Measurements from ENCODE around the gene CA10.

The CA10 gene

GRCh38 chr17:52047086-52047485 is 111.4 kb downstream of the CA10 start:
- no peak for DNase-seq (ENCODE audit: low read depth)

DNA sequence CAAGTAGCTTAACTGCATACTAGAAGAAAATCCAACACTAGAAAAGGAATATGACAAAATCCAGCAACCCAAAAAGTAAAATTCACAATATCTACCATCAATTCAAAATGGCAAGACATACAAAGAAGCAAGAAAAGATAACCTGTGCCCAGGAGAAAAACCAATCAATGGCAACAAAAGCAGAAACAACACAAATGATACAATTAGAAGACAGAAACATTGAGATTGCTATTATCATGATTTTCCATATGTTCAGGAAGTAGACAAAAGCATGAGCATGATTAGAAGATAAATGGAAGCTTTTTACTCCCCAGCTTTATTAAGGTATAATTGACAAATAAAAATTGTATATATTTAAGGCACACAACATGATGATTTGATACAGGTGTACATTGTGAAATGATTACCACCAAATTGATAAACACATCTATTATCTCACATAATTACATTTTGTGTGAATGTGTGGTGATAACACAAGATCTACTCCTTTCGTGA is 117.3 kb downstream of the CA10 start:
- DNase-seq (ENCODE audit: low read depth), result no peak

GRCh38 chr17:52036416-52036815 is 122.1 kb downstream of the CA10 start:
- DNase-seq (ENCODE audit: low read depth), result no peak

GRCh38 chr17:52035336-52035915 is 123.1 kb downstream of the CA10 start:
- no peak for DNase-seq (ENCODE audit: low read depth)

DNA sequence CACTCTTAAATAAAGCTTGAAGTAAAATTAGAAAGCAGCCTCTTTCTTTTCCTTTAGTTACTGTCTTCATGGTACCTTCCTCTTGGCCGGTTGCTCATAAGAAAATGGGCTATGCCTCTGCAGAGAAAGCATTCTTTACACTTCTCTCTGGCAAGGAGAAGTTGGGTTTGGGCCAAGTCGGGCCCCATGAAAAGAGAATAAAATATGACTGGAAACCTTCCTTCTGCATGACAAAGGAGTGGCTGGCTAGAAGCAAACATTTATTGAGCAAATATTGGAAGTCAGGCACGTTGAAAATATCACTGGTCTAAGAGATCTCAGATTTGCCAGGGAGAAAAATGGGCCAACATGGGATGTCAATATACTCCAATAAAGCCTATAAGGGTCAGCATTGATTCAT is 126.1 kb downstream of the CA10 start:
- no peak for DNase-seq (ENCODE audit: low read depth)

DNA sequence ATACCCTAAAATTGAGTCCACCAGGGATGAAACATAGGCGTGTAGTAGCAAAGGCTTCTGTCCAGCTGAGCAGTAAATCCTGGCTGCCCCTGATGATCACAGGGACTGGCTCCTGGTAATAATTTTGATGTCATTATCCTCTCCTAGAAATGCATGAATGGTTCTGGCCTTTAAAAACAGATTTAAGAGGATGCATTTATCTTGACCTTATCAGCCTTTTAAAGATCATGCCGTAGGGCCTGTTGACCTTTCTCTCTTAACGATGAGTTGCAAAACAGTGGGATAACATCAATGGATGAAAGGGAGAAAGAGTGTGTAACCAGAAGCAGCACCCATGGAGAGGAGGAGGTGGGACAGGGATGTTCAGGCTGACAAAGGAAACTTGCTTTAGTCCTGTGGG is 128.5 kb downstream of the CA10 start:
- DNase-seq (ENCODE audit: low read depth), result no peak

- no peak for DNase-seq (ENCODE audit: low read depth)
These were observed 130.8 kb downstream of the CA10 start for GRCh38 chr17:52027620-52028295.

DNA sequence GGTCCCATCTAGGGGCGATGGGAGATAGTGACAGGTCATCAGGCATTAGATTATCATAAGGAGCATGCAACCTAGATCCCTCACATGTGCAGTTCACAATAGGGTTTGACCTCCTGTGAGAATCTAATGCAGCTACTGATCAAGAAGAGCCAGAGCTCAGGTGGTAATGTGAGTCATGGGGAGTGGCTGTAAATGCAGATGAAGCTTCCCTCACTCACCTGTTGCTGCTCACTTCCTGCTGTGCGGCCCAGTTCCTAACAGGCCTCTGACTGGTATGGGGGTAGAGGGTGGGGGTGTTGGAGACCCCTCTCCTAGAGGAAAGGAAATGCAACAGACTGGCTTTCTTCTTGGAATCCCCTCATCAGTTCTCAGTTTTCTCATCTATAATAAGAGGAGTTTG is 131.4 kb downstream of the CA10 start:
- DNase-seq (ENCODE audit: low read depth), result no peak

DNA sequence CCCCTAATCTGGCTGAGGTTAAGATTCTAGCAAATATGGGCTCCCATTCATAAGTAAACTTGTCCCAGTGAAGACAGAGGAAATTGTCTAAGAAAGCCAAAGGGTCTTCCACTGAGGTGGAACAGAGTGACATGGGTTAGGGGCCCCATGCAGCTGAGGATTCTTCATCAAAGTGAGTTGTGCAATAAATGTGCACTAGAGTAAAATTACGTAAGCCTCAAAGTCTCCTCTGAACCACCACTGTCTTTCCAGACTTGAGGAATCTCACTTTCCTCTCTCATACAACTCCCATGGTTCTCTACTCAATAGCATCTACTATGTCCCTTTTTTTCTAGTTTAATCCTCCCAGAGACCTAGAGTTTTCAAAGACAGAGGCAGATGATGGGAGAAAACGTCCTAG is 132.4 kb downstream of the CA10 start:
- DNase-seq (ENCODE audit: low read depth), result no peak

GRCh38 chr17:52025236-52025635 is 133.3 kb downstream of the CA10 start:
- DNase-seq (ENCODE audit: low read depth), result no peak

- DNase-seq (ENCODE audit: low read depth), result no peak
These were observed 134.1 kb downstream of the CA10 start for GRCh38 chr17:52024300-52024870.

DNA sequence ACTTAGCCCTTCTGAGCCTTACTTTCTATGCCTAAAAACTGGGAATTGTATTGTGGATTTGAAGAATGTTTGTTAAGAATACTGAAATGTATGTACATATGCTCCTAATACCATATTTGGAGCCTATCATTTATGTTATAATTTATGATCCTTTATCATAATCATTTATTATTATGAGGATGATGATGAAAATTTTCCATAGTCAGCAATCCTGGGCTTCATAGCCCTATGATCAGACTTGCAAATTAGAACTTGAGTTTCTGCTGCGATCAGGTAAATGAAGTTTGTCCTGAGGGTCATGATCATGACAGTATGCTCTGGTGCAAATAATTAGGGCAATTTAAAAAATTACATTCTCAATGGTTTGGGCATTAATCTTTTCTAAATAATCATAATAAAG is 147.4 kb downstream of the CA10 start:
- DNase-seq (ENCODE audit: low read depth), result no peak

DNA sequence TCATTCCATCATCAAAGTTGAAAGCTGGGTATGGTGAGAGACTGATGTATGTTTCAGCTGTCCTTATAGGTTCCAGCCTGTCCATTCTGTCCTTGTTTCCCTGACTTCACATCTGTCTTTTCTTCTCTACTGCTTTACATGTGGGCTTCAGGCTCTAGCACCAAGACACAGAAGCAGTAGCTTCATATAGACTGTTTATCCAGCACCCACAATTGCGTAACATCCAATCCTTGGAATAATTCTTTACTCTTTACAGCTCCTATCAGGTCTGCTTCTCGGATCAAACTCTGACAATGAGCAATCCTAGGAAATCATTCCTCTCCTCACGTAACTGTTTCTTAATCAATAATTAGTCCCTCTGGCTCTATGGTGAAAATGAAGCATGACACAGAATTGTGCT is 158.9 kb downstream of the CA10 start:
- no peak for DNase-seq (ENCODE audit: low read depth)

- DNase-seq (ENCODE audit: low read depth), result no peak
These were observed 160.8 kb downstream of the CA10 start for GRCh38 chr17:51997723-51998122.

DNA sequence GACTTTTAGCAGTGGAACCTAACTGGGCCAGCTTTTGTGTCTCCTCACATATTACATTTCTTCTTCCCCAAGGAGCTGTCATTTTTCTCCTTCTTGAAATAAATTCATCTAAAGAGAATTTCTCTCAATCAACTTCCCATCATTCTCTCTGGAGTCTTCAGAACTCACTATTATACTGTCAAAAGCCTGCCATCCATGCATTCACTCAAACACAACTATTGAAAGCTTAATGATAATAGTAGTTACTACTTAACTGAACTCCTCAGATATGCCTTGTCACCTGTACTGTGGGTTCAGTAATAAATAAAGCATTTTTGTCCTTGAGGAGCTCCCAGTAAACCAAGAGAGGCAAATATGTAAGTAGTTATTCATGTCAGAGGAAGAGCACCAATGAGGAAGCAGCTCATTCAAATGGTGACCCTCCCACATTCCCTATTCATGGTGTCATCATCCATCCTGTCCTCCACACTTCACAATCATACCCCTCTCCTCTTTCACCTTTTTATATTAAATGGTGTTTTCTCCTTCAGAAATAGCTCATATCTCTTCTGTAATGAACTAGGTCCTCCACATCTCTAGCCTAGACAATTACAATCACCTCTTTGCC is 162.6 kb downstream of the CA10 start:
- no peak for DNase-seq (ENCODE audit: low read depth)

- no peak for DNase-seq (ENCODE audit: low read depth)
These were observed 165.6 kb downstream of the CA10 start for GRCh38 chr17:51992864-51993416.

DNA sequence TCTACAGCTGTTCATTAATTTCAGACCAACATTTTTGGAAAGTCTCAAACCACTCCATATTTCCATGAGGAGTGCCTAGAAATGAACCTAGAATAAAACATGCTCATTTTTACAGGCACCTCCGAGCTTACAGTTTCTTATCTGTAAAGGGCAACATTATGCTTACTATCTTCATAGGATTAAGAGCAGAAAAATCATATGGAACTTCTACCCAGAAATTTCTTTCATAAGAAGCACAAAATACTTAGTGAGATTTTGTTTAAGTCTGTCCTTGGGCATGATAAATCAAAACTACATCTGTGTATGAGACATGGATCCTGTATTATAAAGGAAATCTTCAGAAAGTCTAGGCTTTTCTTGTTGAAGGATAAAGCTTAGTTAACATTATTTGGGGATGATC is 187.4 kb downstream of the CA10 start:
- no peak for DNase-seq (ENCODE audit: low read depth)

DNA sequence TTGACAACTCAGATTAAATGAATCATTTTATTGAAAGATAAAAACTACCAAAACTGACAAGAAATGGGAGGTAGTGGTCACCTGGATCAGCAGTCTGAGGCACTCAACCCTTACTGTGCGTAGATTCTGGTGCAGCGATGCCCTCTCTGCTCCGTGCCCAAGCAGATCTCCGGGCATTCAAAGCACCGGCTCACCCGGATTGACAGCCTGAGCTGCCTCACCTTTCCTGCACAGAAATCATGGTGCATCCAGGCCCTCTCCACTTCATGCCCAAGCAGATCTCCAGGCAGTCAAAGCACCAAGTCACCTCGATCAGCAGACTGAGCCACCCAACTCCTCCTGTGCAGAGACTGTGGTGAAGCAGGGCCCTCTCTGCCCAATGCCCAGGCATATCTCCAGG is 196.8 kb downstream of the CA10 start:
- DNase-seq (ENCODE audit: low read depth), result no peak

DNA sequence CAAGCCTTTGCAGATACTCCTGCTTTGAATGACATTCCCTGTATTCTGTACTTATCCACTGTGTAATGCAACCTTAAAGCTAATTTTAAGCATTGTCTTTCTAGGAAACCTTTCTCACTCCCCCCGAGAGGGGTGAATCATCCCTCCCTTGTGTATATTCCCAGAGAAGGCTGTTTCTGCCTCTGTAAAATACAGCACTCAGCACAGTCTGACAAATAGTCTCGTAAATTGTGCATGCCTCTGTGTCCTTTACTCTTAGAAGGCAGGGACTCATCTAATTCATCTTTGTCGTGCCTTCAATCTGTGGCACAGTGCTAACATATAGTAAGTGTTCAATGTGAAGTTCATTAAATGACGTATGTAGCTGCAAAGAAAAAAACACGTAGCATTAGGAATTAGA is 200.7 kb downstream of the CA10 start:
- no peak for DNase-seq (ENCODE audit: low read depth)

- no peak for DNase-seq (ENCODE audit: low read depth)
These were observed 203.3 kb downstream of the CA10 start for GRCh38 chr17:51955245-51955644.

DNA sequence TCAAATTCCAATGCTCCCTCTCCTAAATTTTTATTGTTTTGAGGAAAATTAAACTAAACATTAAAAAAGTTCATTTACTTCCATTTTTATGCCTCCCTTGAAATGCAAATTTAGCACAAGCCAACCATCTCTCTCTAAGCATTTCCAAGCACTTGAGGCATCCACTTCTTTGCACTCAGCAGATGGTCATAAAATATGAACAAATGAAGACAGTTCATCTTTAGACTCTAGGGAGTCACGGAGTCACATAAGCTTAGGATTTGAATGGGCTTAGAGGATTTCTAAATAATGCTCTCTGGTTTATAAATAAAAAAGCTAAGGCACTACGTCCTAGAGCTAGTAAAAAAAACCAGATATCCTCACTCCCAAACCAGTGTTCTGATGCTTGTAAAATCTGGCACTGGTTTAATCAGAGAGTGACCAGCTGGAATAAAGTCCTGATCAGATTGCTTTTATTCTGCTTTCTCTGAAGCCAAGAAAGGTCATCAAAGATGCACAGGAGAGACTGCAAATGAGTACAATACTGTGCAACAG is 204.2 kb downstream of the CA10 start:
- DNase-seq (ENCODE audit: low read depth), result no peak

- DNase-seq (ENCODE audit: low read depth), result no peak
These were observed 206.8 kb downstream of the CA10 start for GRCh38 chr17:51951741-51952140.

- no peak for DNase-seq (ENCODE audit: low read depth)
These were observed 210.4 kb downstream of the CA10 start for GRCh38 chr17:51948128-51948527.

Measured in activated gamma-delta T cell treated with anti-CD3 and anti-CD28 coated beads, Interleukin-2, amount 50 U/mL, for 16 hours (primary cell).